ENCODE results near the gene SECISBP2. TPM values are rescaled to one million over a fixed set of nuclear protein-coding genes. Genes with fewer than 3 reads are reported as not detected.

The SECISBP2 gene
- total RNA-seq, 2 donors from 2014 or later = 54.7 to 65.6 TPM

DNA sequence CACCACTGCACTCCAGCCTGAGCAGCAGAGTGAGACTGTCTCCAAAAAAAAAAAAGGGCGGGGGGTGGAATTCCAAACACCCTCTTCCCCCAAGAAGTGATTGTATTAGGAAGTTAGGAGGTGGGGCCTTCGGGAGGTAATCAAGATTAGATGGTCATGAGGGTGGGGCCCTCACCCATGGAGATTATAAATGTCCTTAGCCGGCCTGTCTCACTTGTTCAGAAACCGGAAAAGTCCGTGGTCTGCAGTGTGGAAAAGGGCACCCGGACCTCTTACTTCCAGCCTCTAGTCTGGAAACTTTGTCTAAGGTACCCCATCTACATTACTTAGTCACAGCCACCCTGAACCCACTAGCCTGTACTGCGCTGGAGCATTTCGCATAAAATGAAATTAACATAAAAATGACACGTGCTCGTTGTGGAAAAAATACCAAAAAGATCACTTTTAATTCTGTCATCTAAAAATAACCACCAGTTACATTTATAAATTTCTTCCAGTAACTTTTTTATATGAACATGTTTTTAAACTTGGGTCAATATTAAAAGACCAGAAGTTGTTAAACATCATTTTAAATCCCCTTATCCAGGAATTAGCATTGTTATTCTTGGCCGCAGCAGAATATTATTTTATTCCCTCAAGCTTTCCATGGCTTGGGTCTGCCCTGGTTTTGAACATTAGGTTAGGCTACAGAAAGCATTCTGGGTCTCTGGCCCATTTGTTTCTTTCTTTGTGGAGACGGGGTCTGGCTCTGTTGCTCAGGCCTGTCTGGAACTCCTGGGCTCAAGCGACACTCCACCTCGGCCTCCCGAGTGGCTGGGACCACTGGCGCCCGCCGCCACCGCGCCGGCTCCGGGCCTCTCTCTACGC lies 8.5 kb upstream of the SECISBP2 start:
- ATAC-seq (no peak), DNase-seq (peak in 1 of 4 donors; percentile 13)
- Histone ChIP-seq H3K4me3 (peak overlapping the region; percentile 36 to 65), H3K27me3 (no peaks in the 10 kb centered on the region), H3K9me3 (no peaks in the 10 kb centered on the region), H3K4me1 (peaks cover 22% of the 10 kb centered on the region), H3K36me3 (replicated peaks in 1 of 2; ENCODE audit: insufficient read depth in 1 of 2, low read depth in 2 of 2) (no peaks in the 10 kb centered on the region), H3K27ac (peak overlapping the region; percentile 99 to 100 (median 100))
- 19 to 31% methylated on average over 15 to 23 of the region's 23 CpGs for WGBS, 2 donors
- intact Hi-C loops (cut with DNase I) = no loop called here
- TF ChIP-seq, protein P1, sequence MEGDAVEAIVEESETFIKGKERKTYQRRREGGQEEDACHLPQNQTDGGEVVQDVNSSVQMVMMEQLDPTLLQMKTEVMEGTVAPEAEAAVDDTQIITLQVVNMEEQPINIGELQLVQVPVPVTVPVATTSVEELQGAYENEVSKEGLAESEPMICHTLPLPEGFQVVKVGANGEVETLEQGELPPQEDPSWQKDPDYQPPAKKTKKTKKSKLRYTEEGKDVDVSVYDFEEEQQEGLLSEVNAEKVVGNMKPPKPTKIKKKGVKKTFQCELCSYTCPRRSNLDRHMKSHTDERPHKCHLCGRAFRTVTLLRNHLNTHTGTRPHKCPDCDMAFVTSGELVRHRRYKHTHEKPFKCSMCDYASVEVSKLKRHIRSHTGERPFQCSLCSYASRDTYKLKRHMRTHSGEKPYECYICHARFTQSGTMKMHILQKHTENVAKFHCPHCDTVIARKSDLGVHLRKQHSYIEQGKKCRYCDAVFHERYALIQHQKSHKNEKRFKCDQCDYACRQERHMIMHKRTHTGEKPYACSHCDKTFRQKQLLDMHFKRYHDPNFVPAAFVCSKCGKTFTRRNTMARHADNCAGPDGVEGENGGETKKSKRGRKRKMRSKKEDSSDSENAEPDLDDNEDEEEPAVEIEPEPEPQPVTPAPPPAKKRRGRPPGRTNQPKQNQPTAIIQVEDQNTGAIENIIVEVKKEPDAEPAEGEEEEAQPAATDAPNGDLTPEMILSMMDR (IDR thresholded peaks at IDR 0.05) = no peak

DNA sequence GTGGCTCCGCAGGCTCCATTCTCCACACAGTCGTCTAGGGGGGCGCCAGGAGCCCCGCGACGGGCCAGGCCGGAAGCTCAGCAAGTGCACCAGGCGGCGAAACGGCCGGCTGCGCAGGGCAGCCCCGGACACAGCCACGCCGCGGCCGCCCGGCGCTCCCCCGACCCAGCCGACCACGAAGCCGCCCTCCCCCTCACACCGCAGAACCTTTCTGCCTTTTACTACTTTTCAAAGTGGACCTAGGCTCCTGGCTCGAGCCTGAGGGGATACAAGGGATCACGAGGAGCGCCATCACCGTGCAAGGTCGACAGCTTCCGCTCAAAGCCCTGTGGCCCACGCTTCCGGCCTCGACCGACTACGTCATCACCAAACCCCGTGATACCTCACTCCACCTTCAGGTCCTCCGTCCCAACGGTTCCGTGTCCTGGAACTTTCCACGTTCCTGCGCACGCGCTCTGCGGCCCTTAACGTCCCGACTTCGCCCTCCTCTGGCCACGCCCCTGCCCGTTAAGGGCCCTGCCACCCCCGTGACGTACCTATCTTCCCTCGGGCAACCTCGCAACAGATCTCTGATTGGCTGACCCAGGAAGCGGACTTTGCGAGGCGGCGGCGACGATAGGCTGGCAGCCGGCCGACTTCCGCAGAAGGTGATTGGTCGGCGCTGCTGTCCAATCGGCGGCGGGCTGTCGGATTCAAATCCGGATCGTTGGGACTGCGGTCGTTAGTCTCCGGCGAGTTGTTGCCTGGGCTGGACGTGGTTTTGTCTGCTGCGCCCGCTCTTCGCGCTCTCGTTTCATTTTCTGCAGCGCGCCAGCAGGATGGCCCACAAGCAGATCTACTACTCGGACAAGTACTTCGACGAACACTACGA lies 7.6 kb upstream of the SECISBP2 start, which contains the start of gene CKS2:
TSS of gene CKS2 (plus strand) at position 721 of the 871 bp plus-strand sequence. CDS start at position 819, 98 bp downstream.
- ATAC-seq = peak; percentile 96
- Histone ChIP-seq H3K9me3 (no peaks in the 10 kb centered on the region), H3K4me1 (peaks cover 22% of the 10 kb centered on the region), H3K27me3 (no peaks in the 10 kb centered on the region), H3K36me3 (replicated peaks in 1 of 2; ENCODE audit: insufficient read depth in 1 of 2, low read depth in 2 of 2) (no peaks in the 10 kb centered on the region), H3K27ac (peak within 1 kb of the TSS; percentile 99 to 100 (median 100)), H3K4me3 (peak within 1 kb of the TSS; percentile 53 to 65)
- TF ChIP-seq POLR2A (IDR thresholded peaks at IDR 0.05) = peak; percentile 96 to 98 (median 98)
- TF ChIP-seq, protein P1 (IDR thresholded peaks at IDR 0.05) = peak in 1 of 7 experiments; percentile 25
- intact Hi-C loops (cut with DNase I) = no loop called here
- peak; percentile 100 for DNase-seq
- WGBS, 2 donors = 0% methylated on average over 5 to 82 of the region's 86 CpGs

DNA sequence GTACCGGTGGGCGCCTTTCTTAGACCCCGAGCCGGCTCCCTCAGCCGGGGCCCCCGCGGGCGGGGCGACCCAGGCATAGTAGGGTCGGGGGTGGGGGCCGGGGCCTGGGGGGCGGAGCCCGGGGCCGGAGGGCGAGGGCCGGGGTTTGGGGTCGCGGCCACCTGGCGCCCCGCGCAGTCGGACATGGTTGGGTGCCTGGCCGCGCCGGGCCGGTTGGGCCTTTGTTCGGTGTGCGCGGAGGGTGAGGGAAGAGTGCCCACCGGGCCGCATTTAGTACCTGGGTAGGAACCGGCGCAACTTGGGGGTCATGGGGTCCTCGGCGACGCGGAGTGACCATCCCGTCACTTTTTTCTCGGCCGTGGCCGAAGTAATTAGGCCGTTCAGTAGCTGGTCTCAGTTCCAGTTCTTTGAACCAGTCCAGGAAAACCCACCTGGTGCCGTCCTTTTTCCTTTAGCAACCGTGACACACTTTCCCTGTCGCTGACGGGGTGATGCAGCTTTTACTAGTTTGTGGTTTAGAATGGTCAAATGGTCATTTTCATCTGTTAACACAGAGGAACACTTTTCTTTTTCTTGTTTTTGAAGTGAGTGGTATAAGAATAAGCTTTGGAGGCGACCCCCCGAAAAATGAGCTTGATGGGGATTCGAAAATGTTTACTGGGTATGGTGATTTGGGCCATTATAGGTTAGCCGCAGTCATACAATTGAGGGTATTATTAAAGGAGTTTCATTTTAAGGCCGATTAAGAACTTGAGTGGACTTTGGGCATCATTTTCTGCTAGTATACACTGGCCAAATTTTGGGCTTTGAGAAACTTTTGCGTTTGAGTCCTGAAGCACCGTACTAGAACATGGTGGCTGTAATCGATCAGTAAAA lies 6.7 kb upstream of the SECISBP2 start:
- H3K4me3 ChIP-seq = peak overlapping the region; percentile 17 to 53
- DNase-seq = no peak
- TF ChIP-seq, protein P1 (IDR thresholded peaks at IDR 0.05) = no peak
- no peaks in the 10 kb centered on the region for H3K27me3 ChIP-seq
- 1 to 3% methylated on average over 21 to 43 of the region's 54 CpGs for WGBS, 2 donors
- H3K36me3 ChIP-seq (replicated peaks in 1 of 2; ENCODE audit: insufficient read depth in 1 of 2, low read depth in 2 of 2) = no peaks in the 10 kb centered on the region
- peak overlapping the region in 2 of 4 donors; percentile 62 to 100 for H3K27ac ChIP-seq
- intact Hi-C loops (cut with DNase I) = no loop called here
- no peaks in the 10 kb centered on the region for H3K9me3 ChIP-seq
- no peak for ATAC-seq
- H3K4me1 ChIP-seq = peaks cover 22% of the 10 kb centered on the region

DNA sequence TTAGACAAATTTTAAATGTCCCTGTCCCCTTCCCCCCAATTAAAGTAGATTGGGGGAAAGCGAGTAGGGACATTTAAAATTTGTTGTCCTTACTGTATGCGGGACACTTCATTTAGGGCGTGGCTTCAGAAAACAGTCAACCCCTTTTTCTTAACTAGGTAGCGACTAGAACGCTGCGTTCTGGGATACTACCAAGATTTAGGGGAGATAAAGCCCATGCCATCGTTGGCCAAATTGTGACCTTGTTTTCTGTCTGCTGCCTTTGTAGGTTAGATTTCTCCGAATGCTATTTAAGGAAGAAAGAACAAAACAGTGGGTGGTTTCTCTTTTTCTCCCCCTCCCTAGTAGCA lies 6.1 kb upstream of the SECISBP2 start:
- 4 to 9% methylated on average over 8 of the region's 8 CpGs for WGBS, 2 donors
- Histone ChIP-seq H3K4me1 (peaks cover 22% of the 10 kb centered on the region), H3K36me3 (replicated peaks in 1 of 2; ENCODE audit: insufficient read depth in 1 of 2, low read depth in 2 of 2) (no peaks in the 10 kb centered on the region), H3K9me3 (no peaks in the 10 kb centered on the region), H3K27me3 (no peaks in the 10 kb centered on the region), H3K27ac (no peak overlapping the region), H3K4me3 (no peak overlapping the region)
- intact Hi-C loops (cut with DNase I) = no loop called here
- no peak for TF ChIP-seq POLR2A (IDR thresholded peaks at IDR 0.05)
- TF ChIP-seq, protein P1 (IDR thresholded peaks at IDR 0.05) = no peak
- no peak for DNase-seq
- no peak for ATAC-seq

All from body of pancreas (tissue), 4 donors.